CD4-positive, alpha-beta T cell (primary cell): Measurements from ENCODE around the gene ADGRB3. TPM values are rescaled to one million over a fixed set of nuclear protein-coding genes. Genes with fewer than 3 reads are reported as not detected.

ENCODE experiments used
- ATAC-seq: fragments of 200-7000 bp; cut with Tn5 transposase; one replicate; pipeline ENCODE4 v1.10.0; 2022; ENCODE audit warnings: mild to moderate bottlenecking; ENCODE audit not compliant: poor library complexity
- CTCF ChIA-PET: fragments of 350-600 bp; sonication (Branson Sonifier 250); formaldehyde crosslinking; loops from one replicate; lab custom pipeline; 2021; ENCODE audit warnings: antibody characterized with exemption, inconsistent platforms; lab: Charles Lee
- POLR2A ChIA-PET: fragments of 350-600 bp; sonication (Branson Sonifier 250); formaldehyde crosslinking; loops from one replicate; lab custom pipeline; 2021; ENCODE audit warnings: antibody characterized with exemption, inconsistent platforms; lab: Charles Lee
- DNase-seq, 14 experiments: peaks; one replicate each; pipeline ENCODE4 v3.0.0-alpha.2; 2013 to 2020; ENCODE audit warnings: mixed read lengths in 2 of 14
- H3K27ac ChIP-seq, 2 donors: one replicate each; pipeline versions ENCODE4 v1.5.1 to v1.7.0; 2013; ENCODE audit warnings: low read length in 2 of 2, low read depth in 1 of 2, mild to moderate bottlenecking in 1 of 2
- H3K27me3 ChIP-seq, 2 experiments: 1 replicate in 1 of 2; 2 replicates in 1 of 2; pipeline versions ENCODE4 v1.6.1 to v1.7.0; 2013; ENCODE audit warnings: low read length in 2 of 2, control low read depth in 1 of 2, mild to moderate bottlenecking in 1 of 2, moderate library complexity in 1 of 2; ENCODE audit not compliant: insufficient read depth in 2 of 2, control insufficient read depth in 1 of 2
- H3K36me3 ChIP-seq: one replicate; pipeline ENCODE4 v1.6.1; 2013; ENCODE audit warnings: low read length, control low read depth; ENCODE audit not compliant: insufficient read depth
- H3K4me1 ChIP-seq: one replicate; pipeline ENCODE4 v1.6.1; 2013; ENCODE audit warnings: low read length, control low read depth; ENCODE audit not compliant: insufficient read depth
- H3K4me3 ChIP-seq: one replicate; pipeline ENCODE4 v1.5.1; 2013; ENCODE audit warnings: mild to moderate bottlenecking, low read length, moderate library complexity
- H3K9me3 ChIP-seq, 2 experiments: 1 replicate in 1 of 2; 2 replicates in 1 of 2; pipeline versions ENCODE4 v1.6.1 to v1.7.0; 2013; ENCODE audit warnings: low read length in 2 of 2, mild to moderate bottlenecking in 2 of 2, control low read depth in 1 of 2, moderate library complexity in 1 of 2; ENCODE audit not compliant: control insufficient read depth in 1 of 2, insufficient read depth in 1 of 2
- H3K27ac Mint-ChIP-seq: one replicate; pipeline ENCODE4 v1.8.0; 2020; ENCODE audit warnings: mixed read lengths
- H3K27me3 Mint-ChIP-seq: one replicate; pipeline ENCODE4 v1.8.0; 2021; ENCODE audit warnings: mixed read lengths
- H3K36me3 Mint-ChIP-seq: one replicate; pipeline ENCODE4 v1.8.0; 2021; ENCODE audit warnings: low read depth, mixed read lengths
- H3K4me1 Mint-ChIP-seq: one replicate; pipeline ENCODE4 v1.8.0; 2021; ENCODE audit warnings: low read depth, mixed read lengths
- H3K4me3 Mint-ChIP-seq: one replicate; pipeline ENCODE4 v1.8.0; 2020; ENCODE audit warnings: mild to moderate bottlenecking, mixed read lengths
- H3K9me3 Mint-ChIP-seq: one replicate; pipeline ENCODE4 v1.8.0; 2020; ENCODE audit warnings: mixed read lengths
- CTCF ChIP-seq: fragments of 200-600 bp; IDR thresholded peaks from one replicate; pipeline ENCODE4 v1.8.0; 2022; ENCODE audit warnings: antibody characterized with exemption, mild to moderate bottlenecking
- intact Hi-C, 2 experiments: fragments of 100-400 bp; cut with DNase I in 1 of 2; cut with micrococcal nuclease in 1 of 2; formaldehyde crosslinking; loops; one replicate each; pipeline versions ENCODE4 v1.15.1 to v1.9.0; 2023 to 2025; cut with DNase I, micrococcal nuclease
- total RNA-seq, 174 experiments: library from RNA in 2 of 174; stranded (reverse) in 2 of 174; gene quantifications; one replicate each; pipeline ENCODE4 v1.2.3 and lab custom pipeline; 2021 to 2026

ADGRB3 gene
- total RNA-seq, 2 experiments from 2014 or later, result not detected

GRCh38 chr6:68947721-68948120, 312.6 kb downstream of the ADGRB3 start:
- H3K36me3 ChIP-seq, result no peaks in the 10 kb centered on the region
- TF ChIP-seq CTCF, result no peak

DNA sequence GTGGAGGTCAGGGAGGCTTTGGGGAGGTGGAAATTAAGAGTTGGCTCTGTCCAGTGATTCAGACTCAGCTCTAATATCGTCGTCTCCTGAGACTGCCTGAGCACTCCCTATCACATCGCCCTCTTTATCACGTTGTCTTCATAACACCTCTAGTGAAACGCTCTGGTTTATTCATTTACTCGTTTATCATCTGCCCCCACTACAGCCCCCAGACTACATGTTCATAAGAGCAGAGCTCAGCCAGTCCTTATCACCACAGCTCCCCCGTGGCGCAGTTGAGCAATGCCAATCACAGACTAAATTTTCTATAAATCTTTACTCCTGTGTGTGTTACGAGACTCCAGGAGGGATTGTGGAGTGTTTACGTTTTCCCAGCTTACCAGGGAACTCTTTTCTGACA, 316.2 kb downstream of the ADGRB3 start:
- Histone ChIP-seq H3K27me3 (no peaks in the 10 kb centered on the region), H3K4me3 (no peak overlapping the region), H3K4me1 (no peaks in the 10 kb centered on the region), H3K36me3 (no peaks in the 10 kb centered on the region), H3K27ac (no peak overlapping the region), H3K9me3 (no peaks in the 10 kb centered on the region)
- Mint-ChIP-seq H3K4me3 (no peak overlapping the region), H3K27ac (no peak overlapping the region), H3K9me3 (no peaks in the 10 kb centered on the region), H3K4me1 (no peaks in the 10 kb centered on the region), H3K27me3 (no peaks in the 10 kb centered on the region), H3K36me3 (no peaks in the 10 kb centered on the region)
- ATAC-seq (no peak), DNase-seq (no peak)
- intact Hi-C loops, result no loop called here
- POLR2A ChIA-PET, result no interaction called here
- TF ChIP-seq CTCF, result no peak
- CTCF ChIA-PET, result no interaction called here

More at GRCh38 chr6:68947721-68948120, 312.6 kb downstream of the ADGRB3 start:
- Histone ChIP-seq H3K4me1 (no peaks in the 10 kb centered on the region), H3K27me3 (no peaks in the 10 kb centered on the region), H3K9me3 (no peaks in the 10 kb centered on the region), H3K4me3 (no peak overlapping the region), H3K27ac (no peak overlapping the region)
- H3K27ac Mint-ChIP-seq, result no peak overlapping the region
- H3K9me3 Mint-ChIP-seq, result no peaks in the 10 kb centered on the region
- intact Hi-C loops, result no loop called here
- ChIA-PET CTCF (no interaction called here), POLR2A (no interaction called here)
- H3K36me3 Mint-ChIP-seq, result no peaks in the 10 kb centered on the region
- no peak for DNase-seq
- H3K27me3 Mint-ChIP-seq, result no peaks in the 10 kb centered on the region
- no peak overlapping the region for H3K4me3 Mint-ChIP-seq
- no peak for ATAC-seq
- no peaks in the 10 kb centered on the region for H3K4me1 Mint-ChIP-seq

DNA sequence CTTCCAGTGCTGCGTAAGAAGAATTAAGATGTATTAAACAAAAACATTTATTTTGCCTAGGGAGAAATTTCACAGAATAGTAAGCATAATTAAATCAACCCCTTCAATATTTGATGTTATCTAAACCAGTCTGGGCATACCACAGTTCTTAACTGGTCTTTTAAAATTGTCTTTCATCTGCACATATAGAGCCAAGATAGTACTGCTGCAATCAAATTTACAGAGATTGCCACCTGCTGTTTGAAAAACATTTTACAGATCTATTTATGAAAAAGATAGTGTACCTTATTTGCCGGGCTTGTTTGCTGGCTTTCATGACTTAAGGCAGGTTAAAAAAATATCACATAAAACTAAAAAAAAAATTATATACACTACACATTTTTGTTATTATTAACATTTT, 323.2 kb downstream of the ADGRB3 start:
- ChIA-PET POLR2A (no interaction called here), CTCF (no interaction called here)
- DNase-seq, result no peak
- no peak for ATAC-seq
- H3K27me3 ChIP-seq, result no peaks in the 10 kb centered on the region
- H3K36me3 ChIP-seq, result no peaks in the 10 kb centered on the region
- H3K4me1 Mint-ChIP-seq, result no peaks in the 10 kb centered on the region
- H3K4me3 Mint-ChIP-seq, result no peak overlapping the region
- no peaks in the 10 kb centered on the region for H3K9me3 Mint-ChIP-seq
- TF ChIP-seq CTCF, result no peak
- no peak overlapping the region for H3K27ac Mint-ChIP-seq
- no peak overlapping the region for H3K4me3 ChIP-seq
- intact Hi-C loops, result no loop called here
- no peaks in the 10 kb centered on the region for H3K36me3 Mint-ChIP-seq
- no peak overlapping the region for H3K27ac ChIP-seq
- H3K4me1 ChIP-seq, result no peaks in the 10 kb centered on the region
- H3K27me3 Mint-ChIP-seq, result no peaks in the 10 kb centered on the region
- H3K9me3 ChIP-seq, result no peaks in the 10 kb centered on the region
